HEK293T (cell line): ENCODE results near the gene VILL.

ENCODE experiments used
- CTCF ChIA-PET: fragments of 350-600 bp; formaldehyde crosslinking; extraction: SDS; loops from one replicate; lab custom pipeline; 2021; ENCODE audit warnings: antibody characterized with exemption, inconsistent platforms; lab: Yijun Ruan, JAX
- POLR2A ChIA-PET: fragments of 350-600 bp; formaldehyde crosslinking; extraction: SDS; loops from one replicate; lab custom pipeline; 2020; ENCODE audit warnings: antibody characterized with exemption, inconsistent platforms; lab: Yijun Ruan, JAX
- DNase-seq: peaks from one replicate; pipeline ENCODE4 v3.0.0; 2012; ENCODE audit warnings: mixed read lengths; ENCODE audit errors: extremely low spot score
- ARNT ChIP-seq: fragments of 450-650 bp; IDR thresholded peaks from 2 replicates; pipeline ENCODE4 v1.6.1; 2017; ENCODE audit warnings: mild to moderate bottlenecking
- BHLHE40 ChIP-seq: fragments of 450-650 bp; IDR thresholded peaks from 2 replicates; pipeline ENCODE4 v1.6.1; 2016; ENCODE audit warnings: mild to moderate bottlenecking, moderate library complexity, borderline replicate concordance
- CTBP1 ChIP-seq: fragments of 450-650 bp; IDR thresholded peaks from 2 replicates; pipeline ENCODE4 v1.6.1; 2016; ENCODE audit warnings: borderline replicate concordance
- ELF4 ChIP-seq: fragments of 450-650 bp; IDR thresholded peaks from 2 replicates; pipeline ENCODE4 v1.6.1; 2017; ENCODE audit warnings: antibody characterized with exemption
- FOXA1 ChIP-seq: fragments of 450-650 bp; IDR thresholded peaks from 2 replicates; pipeline ENCODE4 v1.6.1; 2016; ENCODE audit warnings: mild to moderate bottlenecking
- FOXK2 ChIP-seq: fragments of 450-650 bp; IDR thresholded peaks from 2 replicates; pipeline ENCODE4 v1.6.1; 2016; ENCODE audit warnings: mild to moderate bottlenecking
- FOXM1 ChIP-seq: fragments of 450-650 bp; IDR thresholded peaks from 2 replicates; pipeline ENCODE4 v1.6.1; 2017; ENCODE audit warnings: mild to moderate bottlenecking, borderline replicate concordance
- HDGF ChIP-seq: fragments of 450-650 bp; IDR thresholded peaks from 2 replicates; pipeline ENCODE4 v1.6.1; 2017; ENCODE audit warnings: antibody characterized with exemption, borderline replicate concordance
- L3MBTL2 ChIP-seq: fragments of 450-650 bp; conservative IDR thresholded peaks from 2 replicates; pipeline ENCODE4 v1.6.1; 2016; ENCODE audit warnings: mild to moderate bottlenecking
- LEF1 ChIP-seq: fragments of 450-650 bp; IDR thresholded peaks from 2 replicates; pipeline ENCODE4 v1.6.1; 2017; ENCODE audit warnings: mild to moderate bottlenecking, borderline replicate concordance
- NFRKB ChIP-seq: fragments of 450-650 bp; IDR thresholded peaks from 2 replicates; pipeline ENCODE4 v1.6.1; 2016; ENCODE audit warnings: mild to moderate bottlenecking, moderate library complexity
- PKNOX1 ChIP-seq: fragments of 450-650 bp; IDR thresholded peaks from 2 replicates; pipeline ENCODE4 v1.6.1; 2016
- SP1 ChIP-seq: fragments of 450-650 bp; IDR thresholded peaks from 2 replicates; pipeline ENCODE4 v1.6.1; 2017
- SUZ12 ChIP-seq: fragments of 450-650 bp; IDR thresholded peaks from 2 replicates; pipeline ENCODE4 v1.6.1; 2016; ENCODE audit warnings: mild to moderate bottlenecking
- TARDBP ChIP-seq: fragments of 450-650 bp; IDR thresholded peaks from 2 replicates; pipeline ENCODE4 v1.6.1; 2016
- ZNF384 ChIP-seq: fragments of 450-650 bp; IDR thresholded peaks from 2 replicates; pipeline ENCODE4 v1.6.1; 2016

The VILL gene

GRCh38 chr3:38008971-38009580 lies 18.5 kb downstream of the VILL start:
- TF ChIP-seq TARDBP (no peak), FOXK2 (no peak), LEF1 (no peak), PKNOX1 (no peak), ELF4 (no peak), BHLHE40 (no peak), ZNF384 (no peak), FOXA1 (no peak), L3MBTL2 (no peak), SP1 (no peak), ARNT (no peak), HDGF (no peak), CTBP1 (no peak), SUZ12 (no peak), NFRKB (no peak), FOXM1 (no peak)
- ChIA-PET POLR2A (no interaction called here), CTCF (interaction anchor here (1.4 kb wide), 1 partner anchor 12 kb away, joined by 4 read pairs; no protein-coding TSS in a partner anchor)
- no peak for DNase-seq

GRCh38 chr3:38009807-38010591 lies 19.4 kb downstream of the VILL start:
- POLR2A ChIA-PET: no interaction called here
- CTCF ChIA-PET: interaction anchor here (1.4 kb wide), 1 partner anchor 13 kb away, joined by 4 read pairs; no protein-coding TSS in a partner anchor

GRCh38 chr3:38011111-38011510 lies 20.5 kb downstream of the VILL start:
- TF ChIP-seq FOXK2 (no peak), CTBP1 (no peak), SP1 (no peak)
- CTCF ChIA-PET: no interaction called here
- POLR2A ChIA-PET: no interaction called here
- DNase-seq: no peak

More at GRCh38 chr3:38009807-38010591, 19.4 kb downstream of the VILL start:
- TF ChIP-seq FOXK2 (no peak), LEF1 (no peak), L3MBTL2 (no peak), FOXM1 (no peak), ARNT (no peak), TARDBP (no peak)
- DNase-seq: no peak

- POLR2A ChIA-PET: no interaction called here
- CTCF ChIA-PET: no interaction called here
These were observed 24.9 kb downstream of the VILL start for GRCh38 chr3:38015485-38015884.

GRCh38 chr3:38015984-38016383 lies 25.4 kb downstream of the VILL start:
- ChIA-PET POLR2A (no interaction called here), CTCF (no interaction called here)
- TF ChIP-seq ELF4 (no peak), PKNOX1 (no peak), ARNT (no peak), SP1 (no peak), FOXK2 (no peak), SUZ12 (no peak), ZNF384 (no peak), TARDBP (no peak), FOXM1 (no peak), L3MBTL2 (no peak)
- no peak for DNase-seq

More at GRCh38 chr3:38015485-38015884, 24.9 kb downstream of the VILL start:
- no peak for DNase-seq
- TF ChIP-seq FOXK2: no peak
- no peak for TF ChIP-seq SP1
- TF ChIP-seq ELF4: no peak
- TF ChIP-seq BHLHE40: no peak
- no peak for TF ChIP-seq NFRKB
- TF ChIP-seq FOXA1: no peak
- no peak for TF ChIP-seq FOXM1
- TF ChIP-seq HDGF: no peak
- TF ChIP-seq TARDBP: no peak
- TF ChIP-seq ZNF384: no peak
- TF ChIP-seq PKNOX1: no peak
- TF ChIP-seq L3MBTL2: no peak
- TF ChIP-seq SUZ12: no peak
- no peak for TF ChIP-seq CTBP1
- no peak for TF ChIP-seq ARNT
- no peak for TF ChIP-seq LEF1

GRCh38 chr3:38016410-38016809 lies 25.8 kb downstream of the VILL start:
- POLR2A ChIA-PET: no interaction called here
- no peak for DNase-seq
- CTCF ChIA-PET: no interaction called here
- TF ChIP-seq SUZ12: no peak
- no peak for TF ChIP-seq BHLHE40
- no peak for TF ChIP-seq ARNT
- no peak for TF ChIP-seq FOXA1
- no peak for TF ChIP-seq FOXM1
- TF ChIP-seq CTBP1: no peak
- no peak for TF ChIP-seq LEF1
- no peak for TF ChIP-seq ZNF384
- no peak for TF ChIP-seq PKNOX1
